ENCODE data around the gene IPO4. TPM values are rescaled to one million over a fixed set of nuclear protein-coding genes. Genes with fewer than 3 reads are reported as not detected.

The IPO4 gene
- total and polyA plus RNA-seq, 2 of the 13 experiments (the other 11 are each of a cell fraction or from before 2014, with no cell fraction given): 39.0 to 179 TPM

GRCh38 chr14:24215495-24216344 is 27.1 kb upstream of the IPO4 start, which contains the start of gene MDP1 (continued):
- TF ChIP-seq, protein P1, sequence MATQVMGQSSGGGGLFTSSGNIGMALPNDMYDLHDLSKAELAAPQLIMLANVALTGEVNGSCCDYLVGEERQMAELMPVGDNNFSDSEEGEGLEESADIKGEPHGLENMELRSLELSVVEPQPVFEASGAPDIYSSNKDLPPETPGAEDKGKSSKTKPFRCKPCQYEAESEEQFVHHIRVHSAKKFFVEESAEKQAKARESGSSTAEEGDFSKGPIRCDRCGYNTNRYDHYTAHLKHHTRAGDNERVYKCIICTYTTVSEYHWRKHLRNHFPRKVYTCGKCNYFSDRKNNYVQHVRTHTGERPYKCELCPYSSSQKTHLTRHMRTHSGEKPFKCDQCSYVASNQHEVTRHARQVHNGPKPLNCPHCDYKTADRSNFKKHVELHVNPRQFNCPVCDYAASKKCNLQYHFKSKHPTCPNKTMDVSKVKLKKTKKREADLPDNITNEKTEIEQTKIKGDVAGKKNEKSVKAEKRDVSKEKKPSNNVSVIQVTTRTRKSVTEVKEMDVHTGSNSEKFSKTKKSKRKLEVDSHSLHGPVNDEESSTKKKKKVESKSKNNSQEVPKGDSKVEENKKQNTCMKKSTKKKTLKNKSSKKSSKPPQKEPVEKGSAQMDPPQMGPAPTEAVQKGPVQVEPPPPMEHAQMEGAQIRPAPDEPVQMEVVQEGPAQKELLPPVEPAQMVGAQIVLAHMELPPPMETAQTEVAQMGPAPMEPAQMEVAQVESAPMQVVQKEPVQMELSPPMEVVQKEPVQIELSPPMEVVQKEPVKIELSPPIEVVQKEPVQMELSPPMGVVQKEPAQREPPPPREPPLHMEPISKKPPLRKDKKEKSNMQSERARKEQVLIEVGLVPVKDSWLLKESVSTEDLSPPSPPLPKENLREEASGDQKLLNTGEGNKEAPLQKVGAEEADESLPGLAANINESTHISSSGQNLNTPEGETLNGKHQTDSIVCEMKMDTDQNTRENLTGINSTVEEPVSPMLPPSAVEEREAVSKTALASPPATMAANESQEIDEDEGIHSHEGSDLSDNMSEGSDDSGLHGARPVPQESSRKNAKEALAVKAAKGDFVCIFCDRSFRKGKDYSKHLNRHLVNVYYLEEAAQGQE (IDR thresholded peaks at IDR 0.05; ENCODE audit: borderline replicate concordance in 1 of 2, low read depth in 1 of 2, low read length in 2 of 2): peak in 1 of 2 experiments; percentile 71; a peak in 1 of 4 replicates
- TF ChIP-seq MIER2 (CRISPR knock-in tag; IDR thresholded peaks at IDR 0.05) (peak; percentile 86), ZNF256 (CRISPR knock-in tag; conservative IDR thresholded peaks at IDR 0.05) (peak; percentile 98; the same call in 1 of the 2 replicates), ZNF792 (CRISPR knock-in tag; IDR thresholded peaks at IDR 0.05) (peak; percentile 98), FUBP1 (CRISPR knock-in tag; IDR thresholded peaks at IDR 0.05; ENCODE audit: borderline replicate concordance) (no peak), DPF2 (CRISPR knock-in tag; IDR thresholded peaks at IDR 0.05; ENCODE audit: borderline replicate concordance, low read depth) (no peak), RBAK (CRISPR knock-in tag; IDR thresholded peaks at IDR 0.05) (peak; percentile 79), CBX2 (IDR thresholded peaks at IDR 0.05; ENCODE audit: low read depth, low read length) (no peak), CBX2 (CRISPR knock-in tag; IDR thresholded peaks at IDR 0.05; ENCODE audit: low read depth) (no peak), ZBTB37 (CRISPR knock-in tag; IDR thresholded peaks at IDR 0.05) (peak; percentile 67), EP300 (IDR thresholded peaks at IDR 0.05; ENCODE audit: low read depth in 2 of 2, low read length in 2 of 2) (peak in 1 of 2 experiments; percentile 74; a peak in 3 of 4 replicates), EP300 (CRISPR knock-in tag; IDR thresholded peaks at IDR 0.05; ENCODE audit: borderline replicate concordance) (peak; percentile 71), CHD4 (IDR thresholded peaks at IDR 0.05; ENCODE audit: borderline replicate concordance, low read length) (no peak; the same call in 1 of the 2 replicates), ZNF766 (CRISPR knock-in tag; IDR thresholded peaks at IDR 0.05; ENCODE audit: borderline replicate concordance) (peak; percentile 99), FLYWCH1 (CRISPR knock-in tag; IDR thresholded peaks at IDR 0.05) (no peak; the same call in 1 of the 2 replicates)
- TF ChIP-seq, protein P2, sequence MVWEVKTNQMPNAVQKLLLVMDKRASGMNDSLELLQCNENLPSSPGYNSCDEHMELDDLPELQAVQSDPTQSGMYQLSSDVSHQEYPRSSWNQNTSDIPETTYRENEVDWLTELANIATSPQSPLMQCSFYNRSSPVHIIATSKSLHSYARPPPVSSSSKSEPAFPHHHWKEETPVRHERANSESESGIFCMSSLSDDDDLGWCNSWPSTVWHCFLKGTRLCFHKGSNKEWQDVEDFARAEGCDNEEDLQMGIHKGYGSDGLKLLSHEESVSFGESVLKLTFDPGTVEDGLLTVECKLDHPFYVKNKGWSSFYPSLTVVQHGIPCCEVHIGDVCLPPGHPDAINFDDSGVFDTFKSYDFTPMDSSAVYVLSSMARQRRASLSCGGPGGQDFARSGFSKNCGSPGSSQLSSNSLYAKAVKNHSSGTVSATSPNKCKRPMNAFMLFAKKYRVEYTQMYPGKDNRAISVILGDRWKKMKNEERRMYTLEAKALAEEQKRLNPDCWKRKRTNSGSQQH (CRISPR knock-in tag; IDR thresholded peaks at IDR 0.05; ENCODE audit: low read depth): peak; percentile 94
- TF ChIP-seq, protein P3, sequence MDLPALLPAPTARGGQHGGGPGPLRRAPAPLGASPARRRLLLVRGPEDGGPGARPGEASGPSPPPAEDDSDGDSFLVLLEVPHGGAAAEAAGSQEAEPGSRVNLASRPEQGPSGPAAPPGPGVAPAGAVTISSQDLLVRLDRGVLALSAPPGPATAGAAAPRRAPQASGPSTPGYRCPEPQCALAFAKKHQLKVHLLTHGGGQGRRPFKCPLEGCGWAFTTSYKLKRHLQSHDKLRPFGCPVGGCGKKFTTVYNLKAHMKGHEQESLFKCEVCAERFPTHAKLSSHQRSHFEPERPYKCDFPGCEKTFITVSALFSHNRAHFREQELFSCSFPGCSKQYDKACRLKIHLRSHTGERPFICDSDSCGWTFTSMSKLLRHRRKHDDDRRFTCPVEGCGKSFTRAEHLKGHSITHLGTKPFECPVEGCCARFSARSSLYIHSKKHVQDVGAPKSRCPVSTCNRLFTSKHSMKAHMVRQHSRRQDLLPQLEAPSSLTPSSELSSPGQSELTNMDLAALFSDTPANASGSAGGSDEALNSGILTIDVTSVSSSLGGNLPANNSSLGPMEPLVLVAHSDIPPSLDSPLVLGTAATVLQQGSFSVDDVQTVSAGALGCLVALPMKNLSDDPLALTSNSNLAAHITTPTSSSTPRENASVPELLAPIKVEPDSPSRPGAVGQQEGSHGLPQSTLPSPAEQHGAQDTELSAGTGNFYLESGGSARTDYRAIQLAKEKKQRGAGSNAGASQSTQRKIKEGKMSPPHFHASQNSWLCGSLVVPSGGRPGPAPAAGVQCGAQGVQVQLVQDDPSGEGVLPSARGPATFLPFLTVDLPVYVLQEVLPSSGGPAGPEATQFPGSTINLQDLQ (CRISPR knock-in tag; IDR thresholded peaks at IDR 0.05): no peak

Measured in HepG2 (cell line).